Nephron (organoid): ENCODE data around the gene XIRP2.

Source experiments
- H3K27ac Mint-ChIP-seq, 3 experiments: 2 replicates each; pipeline ENCODE4 v1.8.0; 2020; ENCODE audit warnings: mixed read lengths in 3 of 3, mild to moderate bottlenecking in 2 of 3, moderate library complexity in 1 of 3
- H3K27me3 Mint-ChIP-seq: 2 replicates; pipeline ENCODE4 v1.8.0; 2021; ENCODE audit warnings: low read depth, mild to moderate bottlenecking, moderate library complexity, mixed read lengths
- H3K36me3 Mint-ChIP-seq: 2 replicates; pipeline ENCODE4 v1.8.0; 2020; ENCODE audit warnings: low read depth, mixed read lengths
- H3K4me1 Mint-ChIP-seq: 2 replicates; pipeline ENCODE4 v1.8.0; 2020; ENCODE audit warnings: mixed read lengths
- H3K4me3 Mint-ChIP-seq, 3 experiments: 2 replicates each; pipeline ENCODE4 v1.8.0; 2020; ENCODE audit warnings: mild to moderate bottlenecking in 3 of 3, mixed read lengths in 3 of 3, moderate library complexity in 2 of 3
- H3K9me3 Mint-ChIP-seq: 2 replicates; pipeline ENCODE4 v1.8.0; 2020; ENCODE audit warnings: mixed read lengths
- CTCF ChIP-seq, 3 experiments: fragments of 200-600 bp; sonication (generic); IDR thresholded peaks; one replicate each; pipeline ENCODE4 v1.5.0; 2021; ENCODE audit warnings: antibody characterized with exemption in 3 of 3; ENCODE audit not compliant: unreplicated experiment in 3 of 3

The XIRP2 gene

GRCh38 chr2:166867874-166868514 is 20.3 kb upstream of the XIRP2 start:
- Mint-ChIP-seq H3K36me3 (no peaks in the 10 kb centered on the region), H3K27ac (no peak overlapping the region), H3K4me3 (no peak overlapping the region), H3K27me3 (no peaks in the 10 kb centered on the region), H3K4me1 (no peaks in the 10 kb centered on the region), H3K9me3 (no peaks in the 10 kb centered on the region)
- no peak for TF ChIP-seq CTCF (IDR thresholded peaks at IDR 0.05; ENCODE audit: unreplicated experiment in 3 of 3)

- Mint-ChIP-seq H3K27me3 (no peaks in the 10 kb centered on the region), H3K4me1 (no peaks in the 10 kb centered on the region), H3K36me3 (no peaks in the 10 kb centered on the region), H3K4me3 (no peak overlapping the region), H3K9me3 (no peaks in the 10 kb centered on the region), H3K27ac (no peak overlapping the region)
- TF ChIP-seq CTCF (IDR thresholded peaks at IDR 0.05; ENCODE audit: unreplicated experiment in 3 of 3) = no peak
Measured at GRCh38 chr2:166870346-166870745, 17.9 kb upstream of the XIRP2 start.

GRCh38 chr2:166881177-166881576 is 7.1 kb upstream of the XIRP2 start:
- no peak for TF ChIP-seq CTCF (IDR thresholded peaks at IDR 0.05; ENCODE audit: unreplicated experiment in 3 of 3)
- no peaks in the 10 kb centered on the region for H3K4me1 Mint-ChIP-seq
- no peaks in the 10 kb centered on the region for H3K27me3 Mint-ChIP-seq
- H3K9me3 Mint-ChIP-seq = no peaks in the 10 kb centered on the region
- H3K4me3 Mint-ChIP-seq = no peak overlapping the region
- no peaks in the 10 kb centered on the region for H3K36me3 Mint-ChIP-seq
- no peak overlapping the region for H3K27ac Mint-ChIP-seq

GRCh38 chr2:166882851-166883250 is 5.4 kb upstream of the XIRP2 start:
- H3K27ac Mint-ChIP-seq = no peak overlapping the region
- no peaks in the 10 kb centered on the region for H3K4me1 Mint-ChIP-seq
- no peak overlapping the region for H3K4me3 Mint-ChIP-seq
- no peaks in the 10 kb centered on the region for H3K27me3 Mint-ChIP-seq
- no peaks in the 10 kb centered on the region for H3K9me3 Mint-ChIP-seq
- no peaks in the 10 kb centered on the region for H3K36me3 Mint-ChIP-seq
- TF ChIP-seq CTCF (IDR thresholded peaks at IDR 0.05; ENCODE audit: unreplicated experiment in 3 of 3) = no peak

- Mint-ChIP-seq H3K9me3 (no peaks in the 10 kb centered on the region), H3K27ac (no peak overlapping the region), H3K36me3 (no peaks in the 10 kb centered on the region), H3K27me3 (no peaks in the 10 kb centered on the region), H3K4me3 (no peak overlapping the region), H3K4me1 (peaks cover 6% of the 10 kb centered on the region)
- TF ChIP-seq CTCF (IDR thresholded peaks at IDR 0.05; ENCODE audit: unreplicated experiment in 3 of 3) = no peak
Measured at GRCh38 chr2:166891727-166892126, 3.4 kb downstream of the XIRP2 start.

GRCh38 chr2:166892397-166892796 is 4.1 kb downstream of the XIRP2 start:
- H3K4me3 Mint-ChIP-seq = no peak overlapping the region
- H3K4me1 Mint-ChIP-seq = peaks cover 6% of the 10 kb centered on the region
- H3K9me3 Mint-ChIP-seq = no peaks in the 10 kb centered on the region
- H3K27me3 Mint-ChIP-seq = peaks cover 4% of the 10 kb centered on the region
- no peaks in the 10 kb centered on the region for H3K36me3 Mint-ChIP-seq
- H3K27ac Mint-ChIP-seq = no peak overlapping the region
- no peak for TF ChIP-seq CTCF (IDR thresholded peaks at IDR 0.05; ENCODE audit: unreplicated experiment in 3 of 3)
